Stimulated activated CD8-positive, alpha-beta memory T cell treated with anti-CD3 and anti-CD28 coated beads, Interleukin-12 subunit alpha, Interleukin-12 subunit beta, amount 100 ng/mL, for 4 hours (primary cell): ENCODE results near the gene SLC7A8.
"Not testable (repeated sequence)": the region's sequence is repeated elsewhere in the genome, so short reads cannot be mapped to it uniquely, and the experiment has no call there.

Experiments used
- DNase-seq: peaks from one replicate; pipeline ENCODE4 v3.0.0-alpha.2; 2020; ENCODE audit warnings: low read depth

SLC7A8 gene

DNA sequence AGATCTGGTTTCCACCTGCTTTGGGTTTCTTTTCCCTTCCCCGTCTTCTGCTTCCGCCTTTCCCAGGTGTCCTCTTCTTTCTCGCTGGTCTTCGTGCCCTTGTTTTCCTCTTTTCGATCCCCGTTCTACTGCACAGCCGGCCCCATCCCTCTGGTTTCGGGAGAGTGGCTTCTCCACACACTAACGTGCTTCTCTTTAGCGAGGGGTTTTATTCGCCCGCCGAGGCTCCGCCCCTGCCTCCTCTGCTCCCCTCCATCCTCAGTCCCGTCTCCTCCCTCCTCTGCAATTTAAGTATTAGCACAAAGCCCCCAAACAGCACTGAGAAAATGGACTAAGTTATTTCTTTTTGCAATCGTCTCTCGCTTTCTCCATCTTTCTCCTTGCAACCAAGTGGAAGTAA, at the start of gene SLC7A8:
Gene SLC7A8, minus strand, starts transcription at position 182 of the 400 bp plus-strand sequence. CDS start 746 bp downstream, outside the sequence.
- DNase-seq: no peak

DNA sequence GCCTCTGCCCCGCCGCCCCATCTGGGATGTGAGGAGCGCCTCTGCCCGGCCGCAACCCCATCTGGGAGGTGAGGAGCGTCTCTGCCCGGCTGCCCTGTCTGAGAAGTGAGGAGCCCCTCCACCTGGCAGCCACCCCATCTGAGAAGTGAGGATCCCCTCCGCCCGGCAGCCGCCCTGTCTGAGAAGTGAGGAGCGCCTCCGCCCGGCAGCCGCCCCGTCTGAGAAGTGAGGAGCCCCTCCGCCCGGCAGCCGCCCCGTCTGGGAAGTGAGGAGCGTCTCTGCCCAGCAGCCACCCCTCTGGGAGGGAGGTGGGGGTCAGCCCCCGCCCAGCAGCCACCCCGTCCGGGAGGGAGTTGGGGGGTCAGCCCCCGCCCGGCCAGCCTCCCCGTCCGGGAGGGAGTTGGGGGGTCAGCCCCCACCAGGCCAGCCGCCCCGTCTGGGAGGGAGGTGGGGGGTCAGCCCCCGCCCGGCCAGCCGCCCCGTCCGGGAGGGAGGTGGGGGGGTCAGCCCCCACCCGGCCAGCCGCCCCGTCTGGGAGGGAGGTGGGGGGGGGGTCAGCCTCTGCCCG, 48.9 kb upstream of the SLC7A8 start:
- not testable (repeated sequence) for DNase-seq

DNA sequence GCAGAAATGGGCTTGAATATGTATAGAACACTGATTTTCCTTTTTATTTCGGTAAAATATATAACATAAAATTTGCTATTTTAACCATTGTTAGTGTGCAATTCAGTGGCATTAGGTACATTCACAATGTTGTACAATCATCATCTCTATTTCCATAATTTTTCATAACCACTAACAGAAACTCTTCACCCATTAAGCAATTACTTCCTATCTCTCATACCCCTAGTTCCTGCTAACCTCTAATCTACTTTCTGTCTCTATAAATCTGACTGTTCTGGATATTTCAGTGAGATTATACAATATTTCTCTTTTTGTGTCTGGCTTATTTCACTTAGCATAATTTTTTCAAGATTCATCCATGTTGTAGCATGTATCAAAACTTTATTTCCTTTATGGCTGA, 45.4 kb upstream of the SLC7A8 start:
- DNase-seq: no peak

DNA sequence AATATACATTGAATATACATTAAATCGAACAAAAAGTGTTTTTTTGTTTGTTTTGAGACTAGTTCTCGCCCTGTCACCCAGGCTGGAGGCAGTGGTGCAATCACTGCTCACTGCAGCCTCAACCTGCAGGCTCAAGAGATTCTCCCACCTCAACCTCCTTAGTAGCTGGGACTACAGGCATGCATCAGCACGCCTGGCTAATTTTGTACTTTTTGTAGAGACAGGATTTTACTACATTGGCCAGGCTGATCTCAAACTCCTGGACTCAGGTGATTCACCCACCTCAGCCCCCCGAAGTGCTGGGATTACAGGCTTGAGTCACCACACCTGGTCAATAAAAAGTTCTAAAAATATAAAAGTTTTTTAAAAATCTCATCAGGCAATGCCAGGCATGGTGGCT, 44.1 kb upstream of the SLC7A8 start:
- DNase-seq: no peak

DNA sequence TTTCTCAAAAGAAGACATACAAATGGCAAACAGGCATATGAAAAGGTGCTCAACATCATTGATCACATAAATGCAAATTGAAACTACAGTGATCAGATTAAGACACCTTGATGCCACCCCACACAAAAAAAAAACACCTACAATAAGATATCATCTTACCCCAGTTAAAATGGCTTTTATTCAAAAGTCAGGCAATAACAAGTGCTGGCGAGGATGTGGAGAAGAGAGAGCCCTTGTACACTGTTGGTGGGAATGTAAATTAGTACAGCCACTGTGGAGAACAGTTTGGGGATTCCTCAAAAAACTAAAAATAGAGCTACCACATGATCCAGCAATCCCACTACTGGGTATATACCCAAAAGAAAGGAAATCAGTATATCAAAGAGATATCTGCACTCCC, 41.5 kb upstream of the SLC7A8 start:
- not testable (repeated sequence) for DNase-seq

DNA sequence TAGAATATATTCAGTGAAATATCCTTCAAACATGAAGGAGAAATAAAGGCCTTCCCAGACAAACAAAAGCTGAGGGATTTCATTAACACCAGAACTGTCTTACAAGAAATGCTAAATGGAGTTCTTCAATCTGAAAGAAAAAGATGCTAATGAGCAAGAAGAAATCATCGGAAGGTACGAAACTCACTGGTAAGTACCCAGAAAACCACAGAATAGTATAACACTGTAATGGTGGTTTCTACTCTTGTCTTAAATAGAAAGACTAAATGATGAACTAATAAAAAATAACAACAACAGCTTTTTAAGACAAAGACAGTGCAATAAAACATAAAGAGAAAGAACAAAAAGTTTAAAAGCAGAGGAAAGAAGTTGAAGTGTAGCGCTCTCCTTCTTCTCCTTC, 35.6 kb upstream of the SLC7A8 start:
- no peak for DNase-seq

DNA sequence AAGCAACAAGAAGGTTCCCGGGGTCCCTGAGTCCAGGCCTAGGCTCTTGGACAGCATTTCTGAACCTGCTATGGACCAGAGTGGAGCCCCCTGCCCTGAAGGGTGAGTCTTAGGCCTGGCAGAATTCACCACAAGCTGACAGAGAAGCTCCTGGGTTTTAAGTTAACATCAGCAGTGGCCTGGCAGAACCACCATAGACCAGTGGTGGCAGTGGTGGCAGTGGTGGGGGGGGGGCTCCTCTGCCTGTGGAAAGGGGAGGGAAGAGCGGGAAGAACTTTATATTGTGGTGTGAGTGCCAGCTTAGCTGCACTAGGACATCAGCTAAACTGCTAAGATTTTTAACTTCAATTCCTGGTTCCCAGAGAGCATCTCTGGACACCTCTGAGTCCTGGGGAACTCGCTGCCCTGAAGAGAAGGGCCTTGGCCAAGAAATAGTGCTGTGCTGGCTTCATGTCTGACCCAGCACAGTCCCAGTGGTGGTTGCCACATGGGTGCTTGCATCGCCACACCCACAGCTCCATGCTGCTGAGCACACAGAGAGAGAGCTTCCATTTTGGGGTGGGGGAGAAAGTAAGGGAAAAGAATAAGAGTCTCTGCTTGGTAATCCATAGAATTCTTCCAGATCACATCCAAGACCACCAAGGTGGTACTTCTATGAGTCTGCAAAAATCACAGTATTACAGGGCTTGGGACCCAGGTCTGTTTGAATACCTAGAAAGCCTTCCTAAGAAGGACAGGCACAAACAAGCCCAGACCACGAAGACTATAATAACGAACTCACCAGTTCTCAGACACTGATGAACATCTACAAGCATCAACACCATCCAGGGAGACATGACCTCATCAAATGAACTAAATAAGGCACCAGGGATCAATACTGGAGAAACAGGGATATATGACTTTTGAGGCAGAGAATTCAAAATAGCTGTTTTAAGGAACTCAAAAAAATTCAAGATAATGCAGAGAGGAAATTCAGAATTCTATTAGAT, 33.9 kb upstream of the SLC7A8 start:
- no peak for DNase-seq

DNA sequence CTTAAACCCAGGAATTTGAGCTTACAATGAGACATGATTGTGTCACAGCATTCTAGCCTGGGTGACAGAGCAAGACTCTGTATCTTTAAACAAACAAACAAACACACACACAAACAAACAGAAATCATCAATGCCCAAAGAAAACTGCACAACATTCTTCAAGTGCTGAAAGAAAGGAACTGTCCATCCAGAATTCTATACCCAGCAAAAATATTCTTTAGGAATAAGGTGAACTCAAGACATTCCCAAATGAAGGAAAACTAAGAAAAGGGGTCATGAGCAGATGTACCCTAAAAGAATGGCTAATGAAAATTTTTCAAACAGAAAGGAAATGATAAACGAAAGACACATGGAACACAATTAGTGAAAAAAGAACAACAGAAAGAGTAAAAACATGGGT, 32.0 kb upstream of the SLC7A8 start:
- no peak for DNase-seq

DNA sequence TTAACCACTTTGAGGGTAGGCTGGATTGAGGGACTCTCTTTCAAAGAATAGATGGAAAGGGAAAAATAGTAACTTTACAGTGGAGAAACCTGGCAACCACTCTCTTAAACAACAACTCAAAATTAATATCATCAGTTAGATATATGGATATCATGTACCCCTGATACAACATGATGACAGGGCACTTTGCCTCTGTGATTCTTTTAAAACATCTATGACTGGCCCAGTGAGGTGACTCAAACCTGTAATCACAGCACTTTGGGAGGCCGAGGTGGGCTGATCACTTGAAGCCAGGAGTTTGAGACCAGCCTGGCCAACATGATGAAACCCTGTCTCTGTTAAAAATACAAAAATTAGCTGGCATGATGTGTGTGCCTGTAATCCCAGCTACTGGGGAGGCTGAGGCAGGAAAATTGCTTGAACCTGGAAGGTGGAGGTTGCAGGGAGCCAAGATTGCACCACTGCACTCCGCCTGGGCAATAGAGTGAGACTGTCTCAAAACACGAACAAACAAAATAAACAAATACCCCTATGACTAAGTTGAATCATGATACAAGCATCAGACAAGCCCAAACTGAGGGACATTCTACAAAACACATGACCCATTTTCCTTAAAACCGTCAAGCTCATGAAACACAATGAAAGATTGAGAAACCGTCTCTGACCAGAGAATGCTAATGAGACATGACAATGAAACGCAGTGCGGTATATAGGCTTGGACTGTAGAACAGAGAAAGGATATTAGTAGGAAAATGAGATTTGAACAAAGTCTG, 26.4 kb upstream of the SLC7A8 start:
- DNase-seq: no peak

DNA sequence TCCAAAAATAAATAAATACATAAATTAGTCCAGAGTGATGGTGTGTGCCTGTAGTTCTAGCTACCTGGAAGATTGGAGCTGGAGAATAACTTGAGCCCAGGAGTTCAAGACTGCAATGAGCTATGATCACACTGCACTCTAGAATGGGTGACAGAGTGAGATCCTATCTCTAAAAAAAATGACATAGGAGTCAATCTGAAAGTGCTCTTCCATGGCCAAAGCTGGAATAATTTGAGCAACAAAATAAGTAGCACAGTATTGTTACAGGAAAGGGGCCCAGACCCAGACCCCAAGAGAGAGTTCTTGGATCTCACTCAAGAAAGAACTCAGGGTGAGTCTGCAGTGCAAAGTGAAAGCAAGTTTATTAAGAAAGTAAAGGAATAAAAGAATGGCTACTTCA, 24.9 kb upstream of the SLC7A8 start:
- no peak for DNase-seq

DNA sequence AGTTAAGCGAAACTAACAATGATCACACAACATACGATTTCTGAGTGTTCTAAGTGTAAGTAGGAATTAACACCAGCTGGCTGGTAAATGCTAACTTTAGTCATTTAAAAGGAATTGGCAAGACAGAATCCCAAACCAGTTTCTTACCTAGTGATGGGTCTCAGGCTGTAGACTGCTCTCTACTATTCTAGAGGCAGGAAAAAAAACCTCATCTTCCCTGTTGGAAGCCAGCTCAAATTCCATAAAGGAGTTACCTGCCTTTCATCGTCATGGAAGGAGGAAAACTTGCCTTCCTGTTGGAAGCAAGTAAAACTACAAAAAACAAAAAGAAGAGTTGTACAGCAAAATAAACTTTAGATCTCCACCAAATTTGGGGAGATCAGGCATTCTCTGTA, 23.7 kb upstream of the SLC7A8 start:
- no peak for DNase-seq

DNA sequence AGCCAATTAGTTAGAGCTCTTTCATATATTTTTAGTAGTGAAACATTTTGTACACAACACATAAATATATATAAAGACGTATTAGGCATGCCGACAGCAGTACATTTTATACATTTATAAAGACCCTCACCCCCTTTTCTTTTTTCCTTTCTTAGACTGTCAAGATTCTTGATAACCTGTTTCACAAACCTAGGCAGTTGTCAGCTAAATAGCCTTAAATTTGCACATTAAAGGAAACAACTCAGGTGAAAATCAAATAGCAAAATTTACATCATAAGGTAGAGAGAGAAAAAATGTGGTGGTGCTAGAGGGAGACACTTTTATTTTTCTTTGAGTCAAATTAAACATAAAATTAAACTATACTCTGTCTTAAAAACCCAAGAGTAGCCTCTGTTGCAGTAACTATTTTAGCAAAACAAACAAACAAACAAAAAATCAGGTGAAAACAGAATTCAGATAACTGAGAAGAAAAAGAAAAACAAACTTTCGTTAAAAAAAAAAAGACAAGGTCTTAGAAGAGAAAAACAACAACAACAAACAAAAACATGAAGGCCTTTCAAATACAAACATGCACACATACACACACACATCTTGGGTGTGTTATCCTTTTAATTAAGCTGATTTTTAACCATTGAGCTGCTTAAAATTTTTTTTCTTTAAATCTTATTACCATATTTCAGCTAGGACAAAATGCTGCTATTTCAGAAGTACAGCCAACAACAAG, 23.1 kb upstream of the SLC7A8 start:
- no peak for DNase-seq

DNA sequence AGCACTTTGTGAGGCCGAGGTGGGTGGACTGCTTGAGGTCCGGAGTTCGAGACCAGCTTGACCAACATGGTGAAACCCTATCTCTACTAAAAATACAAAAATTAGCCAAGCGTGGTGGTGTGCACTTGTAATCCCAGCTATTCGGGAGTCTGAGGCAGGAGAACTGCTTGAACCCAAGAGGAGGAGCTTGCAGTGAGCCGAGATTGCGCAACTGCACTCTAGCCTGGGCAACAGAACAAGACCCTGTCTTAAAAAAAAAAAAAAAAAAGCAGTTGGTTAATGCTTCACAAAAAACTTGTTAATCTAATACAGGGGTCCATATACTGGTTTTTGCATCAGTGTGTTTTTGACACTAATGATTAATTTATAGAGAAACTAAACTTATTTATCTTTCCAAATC, 18.5 kb upstream of the SLC7A8 start:
- DNase-seq: no peak

DNA sequence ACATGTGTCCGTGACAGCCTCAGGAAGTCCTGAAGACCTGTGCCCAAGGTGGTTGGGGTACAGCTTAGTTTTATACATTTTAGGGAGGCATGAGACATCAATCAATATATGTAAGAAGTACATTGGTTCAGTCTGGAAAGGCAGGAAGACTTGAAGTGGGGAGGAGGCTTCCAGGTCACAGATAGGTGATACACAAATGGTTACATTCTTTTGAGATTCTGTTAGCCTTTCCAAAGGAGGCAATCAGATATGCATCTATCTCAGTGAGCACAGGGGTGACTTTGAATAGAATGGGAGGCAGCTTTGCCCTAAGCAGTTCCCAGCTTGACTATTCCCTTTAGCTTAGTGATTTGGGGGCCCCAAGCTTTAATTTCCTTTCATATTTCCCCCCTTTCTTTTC, 15.7 kb upstream of the SLC7A8 start:
- not testable (repeated sequence) for DNase-seq

DNA sequence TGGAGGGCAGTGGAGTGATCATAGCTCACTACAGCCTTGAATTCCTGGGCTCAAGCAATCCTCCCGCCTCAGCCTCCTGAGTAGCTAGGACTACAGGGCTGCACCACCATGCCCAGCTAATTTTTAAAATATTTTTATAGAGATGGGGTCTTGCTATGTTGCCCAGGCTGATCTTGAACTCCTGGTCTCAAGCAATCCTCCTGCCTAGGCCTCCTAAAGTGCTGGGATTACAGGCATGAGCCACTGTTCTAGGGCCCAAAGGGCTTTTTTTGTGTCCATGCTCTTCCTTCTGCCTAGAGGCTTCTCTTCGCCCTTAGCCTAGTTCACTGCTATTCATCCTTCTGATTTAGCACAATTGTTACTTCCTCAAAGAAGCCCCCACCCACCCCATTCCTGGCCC, 13.0 kb upstream of the SLC7A8 start:
- not testable (repeated sequence) for DNase-seq

DNA sequence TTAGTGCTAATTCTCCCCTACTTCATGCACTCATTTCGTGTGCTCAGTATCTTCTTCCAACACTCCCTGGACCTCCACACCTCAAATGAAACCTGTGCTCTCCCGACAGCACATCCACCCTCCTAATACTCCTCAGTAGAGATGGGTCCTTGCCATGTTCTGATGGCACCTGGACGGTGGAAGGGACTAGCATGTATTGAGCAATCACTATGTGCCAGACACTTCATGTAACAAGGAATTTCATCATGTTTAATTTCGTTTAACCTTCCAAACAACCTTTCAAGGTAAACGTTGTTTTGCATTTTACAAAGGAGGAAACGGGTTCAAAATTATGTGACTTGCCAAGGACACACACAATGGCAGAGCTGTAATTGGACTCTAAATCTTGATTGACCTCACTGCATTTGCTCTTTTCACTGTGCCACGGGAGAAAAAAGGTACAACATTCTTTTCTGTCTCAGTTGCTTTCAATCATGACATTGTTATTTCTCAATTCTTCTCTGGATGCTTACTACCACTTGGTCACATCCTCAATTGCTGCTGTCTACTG, 12.2 kb upstream of the SLC7A8 start:
- DNase-seq: no peak

DNA sequence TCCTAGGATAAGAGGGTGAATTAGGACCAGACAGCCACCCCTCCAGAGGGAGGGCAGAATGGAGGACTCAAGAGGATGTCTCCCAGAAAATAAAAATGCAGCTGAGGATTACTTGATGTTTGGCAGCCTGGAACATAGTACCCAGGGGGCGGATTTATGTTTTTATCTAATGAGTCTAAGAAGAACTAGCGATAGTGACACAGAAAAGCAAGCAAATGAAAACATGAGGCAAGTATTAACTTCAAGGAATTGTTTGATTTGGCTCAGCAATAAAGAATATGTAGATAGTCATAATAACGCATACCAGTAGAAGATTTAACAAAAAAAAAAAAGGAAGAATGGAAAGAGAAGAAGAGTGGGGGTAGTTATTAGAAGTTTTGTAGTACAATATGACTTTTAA, 10.0 kb upstream of the SLC7A8 start:
- DNase-seq: no peak

DNA sequence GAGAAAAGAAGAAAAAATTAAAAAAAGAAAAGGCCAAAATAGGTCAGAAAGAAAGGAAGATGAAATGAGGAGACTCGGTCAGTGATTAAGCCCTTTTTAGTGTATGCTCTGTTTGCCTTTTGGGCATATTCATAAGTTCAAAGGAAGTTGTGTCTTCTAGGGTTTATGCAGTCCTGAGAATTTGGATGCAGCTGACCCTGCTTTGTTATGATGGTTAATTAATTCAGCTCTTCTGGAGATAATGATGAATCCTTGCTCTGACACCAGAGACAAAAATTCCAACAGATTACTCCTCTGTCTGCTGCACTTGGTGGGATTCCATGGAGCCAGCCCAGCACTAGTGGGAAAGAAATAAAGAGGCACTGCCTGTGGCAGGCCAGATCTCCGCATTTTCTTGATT, 4.5 kb upstream of the SLC7A8 start:
- DNase-seq: no peak

DNA sequence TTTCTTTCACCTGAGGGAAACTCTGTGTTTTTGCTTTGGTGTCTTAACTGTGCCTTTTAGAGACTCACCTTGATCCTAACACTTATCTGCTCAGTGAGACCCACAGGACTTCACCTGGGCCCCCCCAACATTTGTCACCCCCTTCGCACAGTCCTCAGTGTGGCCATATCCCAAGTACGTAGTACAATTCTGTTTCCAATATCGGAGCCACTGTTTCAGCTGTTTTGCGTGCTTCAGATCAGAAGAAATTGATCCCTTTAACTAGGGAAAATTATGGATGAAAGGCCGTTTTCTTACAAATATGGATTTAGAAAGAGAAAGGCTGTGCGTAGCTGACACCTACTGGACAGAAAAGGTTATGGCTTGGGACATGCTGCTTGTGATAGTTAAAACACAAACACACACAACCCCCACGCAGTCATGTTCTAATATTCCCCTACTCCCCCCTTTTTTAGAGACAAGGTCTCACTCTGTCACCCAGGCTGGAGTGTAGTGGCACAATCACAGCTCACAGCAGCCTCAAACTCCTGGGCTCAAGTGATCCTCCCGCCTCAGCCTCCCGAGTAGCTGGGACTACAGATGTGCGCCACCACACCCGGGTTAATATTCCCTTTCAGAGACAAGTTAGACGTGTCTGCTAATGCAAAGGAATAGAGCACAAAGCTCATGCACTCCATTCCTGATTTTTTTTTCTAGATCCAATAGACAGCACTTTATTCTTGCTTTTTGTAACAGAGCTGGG, 3.6 kb upstream of the SLC7A8 start:
- no peak for DNase-seq

DNA sequence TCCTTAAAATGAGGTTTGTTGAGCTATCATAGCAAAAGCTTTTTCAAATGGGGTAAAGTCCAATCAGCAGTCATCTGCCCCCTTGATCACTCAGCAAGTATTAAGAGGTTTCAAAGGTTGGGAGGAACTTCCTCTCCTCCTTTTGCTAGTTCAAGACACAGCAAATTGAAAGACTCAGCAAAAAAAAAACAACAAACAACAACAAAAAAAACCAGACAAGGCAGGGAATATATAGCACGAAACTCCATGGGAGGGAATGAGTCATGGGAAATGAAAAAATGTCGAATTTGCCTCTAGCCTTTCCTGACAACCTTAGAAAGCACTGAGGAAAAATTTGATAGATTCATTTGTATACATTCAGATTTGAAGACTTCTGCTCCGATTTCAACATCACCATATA, 1.6 kb upstream of the SLC7A8 start:
- no peak for DNase-seq

DNA sequence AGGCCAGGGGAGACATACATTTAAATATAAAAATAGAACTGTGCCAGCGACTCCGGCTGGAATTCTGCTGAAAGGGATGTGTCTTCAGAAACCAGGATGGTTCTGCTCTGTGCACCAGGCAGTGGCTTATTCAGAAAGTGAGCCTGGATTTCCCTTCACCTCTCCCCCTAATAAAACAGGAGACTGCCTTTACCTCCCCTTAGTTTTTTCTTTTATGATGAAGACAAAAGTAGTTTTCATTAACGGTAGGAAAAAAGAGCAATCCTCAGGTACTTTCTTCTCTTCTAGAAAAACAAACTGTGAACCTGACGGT, 346 bp downstream of the SLC7A8 start:
- DNase-seq: no peak
